T-helper 9 cell (primary cell): Measurements from ENCODE around the gene C22orf42.
"Not testable (repeated sequence)": the region's sequence is repeated elsewhere in the genome, so short reads cannot be mapped to it uniquely, and the experiment has no call there.

ENCODE experiments used
- DNase-seq: peaks from one replicate; pipeline ENCODE4 v3.0.0-alpha.2; 2020
- total RNA-seq, 2 donors: gene quantifications; one replicate each; lab custom pipeline; 2026; lab: John Stamatoyannopoulos, UW

C22orf42 gene, protein sequence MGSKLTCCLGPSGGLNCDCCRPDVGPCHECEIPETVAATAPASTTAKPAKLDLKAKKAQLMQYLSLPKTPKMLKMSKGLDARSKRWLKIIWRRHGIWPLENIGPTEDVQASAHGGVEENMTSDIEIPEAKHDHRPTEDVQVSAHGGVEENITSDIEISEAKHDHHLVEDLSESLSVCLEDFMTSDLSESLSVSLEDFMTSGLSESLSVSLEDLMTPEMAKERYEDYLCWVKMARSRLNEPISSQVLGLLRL
- 0 reads per million in 2 donors for total RNA-seq

DNA sequence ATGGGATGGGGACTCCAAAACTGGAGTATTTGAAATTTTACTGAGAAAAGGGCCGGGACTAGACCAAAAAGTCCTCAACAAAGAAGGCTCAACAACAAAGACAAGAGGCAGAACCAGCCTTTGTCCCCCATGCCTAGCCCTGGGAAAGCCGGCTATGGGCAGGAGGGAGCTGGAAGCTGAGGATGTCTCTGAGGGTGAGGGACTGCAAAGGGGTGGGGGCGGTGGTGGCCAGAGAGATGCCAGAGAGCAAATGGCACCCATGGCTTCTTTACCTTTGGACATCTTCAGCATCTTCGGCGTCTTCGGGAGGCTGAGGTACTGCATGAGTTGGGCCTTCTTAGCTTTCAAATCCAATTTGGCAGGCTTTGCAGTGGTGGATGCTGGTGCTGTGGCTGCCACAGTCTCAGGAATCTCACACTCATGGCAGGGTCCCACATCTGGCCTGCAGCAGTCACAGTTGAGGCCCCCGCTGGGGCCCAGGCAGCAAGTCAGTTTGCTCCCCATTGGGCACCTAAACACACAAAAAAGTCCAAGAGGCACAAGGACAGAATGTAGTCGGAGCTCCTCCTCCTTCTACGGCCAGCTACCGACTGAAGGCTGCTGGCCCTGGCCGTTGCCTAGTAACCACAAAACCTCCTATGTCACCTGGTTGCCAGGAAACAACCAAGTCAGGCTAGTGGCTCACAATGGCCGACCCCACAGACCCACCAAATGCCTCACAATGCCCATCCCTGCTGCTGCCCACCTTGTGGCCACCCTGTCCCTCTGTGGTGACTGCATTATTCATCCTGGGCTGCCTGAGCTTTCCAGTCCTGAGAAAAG, at the start of gene C22orf42:
C22orf42 (minus strand) TSS at position 592 of the 822 bp plus-strand sequence; CDS start at position 504, 88 bp downstream.
- DNase-seq: no peak

DNA sequence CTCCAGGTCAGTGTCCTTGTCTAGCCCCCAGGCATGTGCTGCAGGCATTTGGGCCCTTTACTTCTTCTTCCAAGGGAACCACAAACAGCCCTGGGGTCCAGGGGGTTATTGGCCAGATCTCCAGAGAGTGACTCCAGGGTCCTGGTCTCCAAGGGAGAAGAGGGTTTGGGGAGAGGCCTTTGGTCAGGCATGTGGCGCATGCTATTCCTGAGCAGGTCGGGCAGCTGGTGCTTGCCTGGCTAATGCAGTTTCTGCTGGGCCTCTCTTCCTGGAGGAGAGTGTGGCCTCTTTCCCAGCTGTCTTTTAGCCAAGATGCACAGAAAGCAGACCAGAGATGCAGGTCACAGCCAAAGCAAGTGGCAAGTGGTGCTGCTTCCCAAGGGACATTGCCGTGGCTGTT, 49.6 kb upstream of the C22orf42 start:
- DNase-seq: no peak

DNA sequence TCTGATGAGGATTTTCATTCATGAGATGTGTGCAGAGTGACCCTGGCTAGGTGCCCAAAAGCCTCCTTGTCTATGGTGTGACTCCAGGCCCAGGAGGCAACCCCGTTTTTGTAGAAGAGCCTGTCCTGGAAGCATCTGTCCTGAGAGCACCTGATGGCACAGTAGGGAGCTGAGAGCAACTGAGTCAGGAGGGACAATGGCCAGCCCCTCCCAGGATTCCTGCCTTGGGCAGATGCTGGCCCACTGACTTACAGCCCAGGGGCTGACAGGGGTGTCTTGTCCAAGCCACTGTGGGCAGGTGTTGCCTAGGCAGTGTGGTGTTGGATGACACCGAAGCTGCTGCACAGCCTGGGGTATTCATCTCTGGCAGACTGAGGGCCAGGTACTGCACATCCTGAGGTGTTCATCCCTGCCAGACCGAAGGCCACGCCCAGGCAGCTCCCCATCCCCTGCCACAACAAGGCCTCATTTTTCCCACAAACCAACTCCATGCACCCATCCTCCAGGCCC, 48.9 kb upstream of the C22orf42 start:
- DNase-seq: no peak

DNA sequence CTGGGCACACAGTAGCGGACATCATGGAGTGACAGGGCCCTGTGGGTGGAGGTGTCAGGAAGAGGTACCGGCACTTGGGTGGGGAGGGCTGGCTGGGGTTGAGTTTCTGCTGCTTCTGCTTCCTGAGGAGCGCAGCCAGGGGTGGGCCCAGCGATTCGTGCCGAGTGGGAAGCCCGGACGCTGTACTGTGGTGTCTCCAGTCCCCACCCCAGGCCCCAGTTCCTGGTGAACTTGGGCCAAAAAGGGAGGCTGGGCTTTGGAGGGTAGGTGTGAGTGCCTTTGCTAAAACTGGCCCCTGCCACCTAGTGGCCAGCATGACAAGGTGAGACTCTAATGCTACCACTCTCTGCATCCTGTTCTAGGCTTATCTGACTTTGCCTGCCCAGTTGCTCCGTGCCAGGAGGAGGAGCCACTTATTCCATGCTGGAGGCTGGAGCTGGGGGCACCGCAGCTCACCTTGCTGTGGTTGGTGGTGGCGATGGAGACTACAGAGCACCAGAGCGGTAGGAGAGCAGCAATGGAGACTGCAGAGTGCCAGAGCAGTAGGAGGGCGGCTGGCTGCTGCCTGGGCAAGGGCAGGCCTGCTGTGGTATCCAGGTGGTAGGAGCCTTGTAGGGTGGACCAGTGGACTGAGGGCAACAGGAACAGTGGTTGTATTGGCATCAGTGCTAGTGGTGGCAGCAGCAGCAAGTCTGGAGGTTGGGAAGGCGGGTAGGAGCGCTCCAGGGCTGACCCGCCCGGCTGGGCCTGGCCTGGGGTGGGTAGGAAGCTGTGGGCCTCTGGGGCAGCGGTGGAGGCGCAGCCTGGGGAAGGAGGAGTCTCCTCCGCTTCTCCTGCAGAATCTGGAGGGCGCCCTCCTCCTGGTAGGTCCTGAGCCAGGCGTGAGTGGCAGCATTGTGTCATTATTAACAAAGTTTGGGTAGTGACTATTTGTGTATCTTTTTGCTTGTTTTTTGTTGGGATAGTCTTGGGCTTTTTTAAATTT, 48.0 kb upstream of the C22orf42 start:
- no peak for DNase-seq

DNA sequence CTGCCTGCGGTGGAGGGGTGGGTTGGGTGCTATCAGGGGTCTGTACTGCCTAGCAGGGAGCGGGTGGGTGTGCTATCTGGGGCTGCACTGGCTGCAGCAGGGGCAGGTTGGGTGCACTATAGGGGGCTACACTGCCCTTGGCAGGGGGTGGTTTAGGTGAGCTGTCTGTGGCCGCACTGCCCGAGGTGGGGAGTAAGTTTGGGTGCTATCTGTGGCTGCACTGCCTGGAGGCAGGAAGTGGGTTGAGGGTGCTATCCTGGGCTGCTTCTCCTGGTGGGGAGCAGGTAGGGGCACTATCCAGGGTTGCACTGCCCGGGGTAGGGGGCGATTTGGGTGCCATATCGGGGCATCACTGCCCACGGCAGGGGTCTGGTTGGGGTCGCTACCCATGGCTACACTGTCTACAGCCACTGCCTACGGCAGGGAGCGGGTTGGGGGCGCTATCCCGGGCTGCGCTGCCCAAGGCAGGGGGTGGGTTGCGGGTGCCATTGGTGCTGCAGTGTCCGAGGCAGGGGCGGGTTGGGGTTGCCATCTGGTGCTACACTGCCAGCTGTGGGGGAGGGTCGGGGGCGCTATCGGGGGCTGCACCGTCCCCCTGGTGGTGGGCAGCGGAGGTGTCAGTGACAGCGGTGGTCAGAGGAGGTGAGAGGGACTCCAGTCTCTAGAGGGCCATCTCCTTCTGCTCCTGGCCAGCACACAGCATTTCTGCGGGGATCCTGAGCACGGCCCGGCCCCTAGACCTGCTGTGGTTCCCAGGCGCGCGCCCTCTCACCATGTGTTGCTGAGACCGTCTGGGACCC, 47.1 kb upstream of the C22orf42 start:
- no peak for DNase-seq

DNA sequence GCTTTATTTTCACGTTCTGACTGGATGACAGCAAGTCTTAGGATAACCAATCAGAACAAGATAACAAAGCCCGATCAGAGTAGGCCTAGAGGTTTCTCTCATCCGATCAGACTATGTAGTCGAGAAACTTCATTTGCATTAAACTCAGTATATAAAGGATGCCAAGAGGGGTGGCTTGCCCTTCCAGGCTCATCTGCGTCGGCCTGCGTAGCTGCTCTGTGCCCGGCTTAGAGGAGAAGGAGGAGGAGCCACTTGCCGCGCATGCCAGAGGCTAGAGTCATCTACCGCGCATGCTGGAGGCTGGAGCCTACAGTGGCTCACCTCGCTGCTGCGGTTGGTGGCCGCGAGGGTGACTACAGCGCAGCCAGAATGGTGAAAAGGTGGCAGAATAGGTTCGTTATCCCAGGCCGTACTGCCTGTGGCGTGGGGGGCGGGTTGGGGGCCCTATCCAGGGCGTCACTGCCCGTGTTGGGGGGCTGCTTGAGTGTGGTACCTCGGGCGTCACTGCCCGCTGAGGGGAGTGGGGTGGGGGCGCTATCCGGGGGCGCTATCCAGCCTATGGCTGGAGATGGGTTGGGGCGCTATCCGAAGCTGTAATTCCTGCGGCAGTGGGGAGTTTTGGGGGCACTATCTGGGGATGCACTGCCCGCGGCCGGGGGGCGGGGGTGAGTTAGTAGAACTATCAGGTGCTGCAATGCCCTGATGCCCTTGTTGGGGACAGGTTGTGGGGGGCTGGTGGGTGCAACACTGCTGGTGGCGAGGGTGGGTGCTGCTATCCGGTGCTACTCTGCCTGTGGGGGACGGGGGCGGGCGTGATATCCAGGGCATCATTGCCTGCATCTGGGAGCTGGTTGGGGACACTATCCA, 46.0 kb upstream of the C22orf42 start, which contains the start of gene RFPL2:
RFPL2 (minus strand) TSS at position 218 of the 867 bp plus-strand sequence. CDS start 2,622 bp downstream, outside the sequence.
- DNase-seq: no peak

DNA sequence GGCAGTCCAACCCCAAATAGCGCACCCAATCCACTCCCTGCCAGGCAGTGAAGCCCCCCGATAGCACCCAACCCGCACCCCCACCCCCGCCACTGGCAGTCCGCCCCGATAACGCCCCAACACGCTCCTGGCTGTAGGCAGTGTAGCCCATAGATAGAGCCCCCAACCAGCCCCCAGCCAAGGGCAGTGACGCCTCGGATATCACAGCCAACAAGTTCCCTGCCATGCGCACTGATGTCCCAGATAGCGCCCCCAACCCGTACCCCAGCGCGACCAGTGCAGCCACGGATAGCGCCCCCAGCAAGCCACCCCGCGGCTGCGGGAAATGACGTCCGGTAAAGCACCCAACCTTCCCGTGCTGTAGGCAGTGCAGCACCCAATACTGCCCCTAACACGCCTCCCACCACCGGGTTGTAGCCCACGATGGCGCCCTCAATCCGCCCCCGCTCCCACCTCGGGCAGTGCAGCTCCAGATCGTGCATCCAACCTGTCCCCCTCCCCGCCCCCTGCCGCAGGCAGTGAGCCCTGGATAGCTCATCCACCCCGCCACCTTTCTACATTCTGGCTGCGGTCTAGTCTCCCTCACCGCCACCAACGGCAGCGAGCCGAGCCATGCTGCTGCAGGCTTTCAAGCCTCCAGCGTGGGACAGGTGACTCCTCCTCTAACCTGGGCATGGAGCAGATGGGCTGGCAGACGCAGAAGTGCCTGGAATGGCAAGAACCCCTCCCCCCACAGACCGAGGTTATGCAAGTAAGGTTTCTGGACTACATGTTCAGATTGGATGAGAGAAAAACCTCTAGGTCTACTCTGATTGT, 45.1 kb upstream of the C22orf42 start:
- no peak for DNase-seq

DNA sequence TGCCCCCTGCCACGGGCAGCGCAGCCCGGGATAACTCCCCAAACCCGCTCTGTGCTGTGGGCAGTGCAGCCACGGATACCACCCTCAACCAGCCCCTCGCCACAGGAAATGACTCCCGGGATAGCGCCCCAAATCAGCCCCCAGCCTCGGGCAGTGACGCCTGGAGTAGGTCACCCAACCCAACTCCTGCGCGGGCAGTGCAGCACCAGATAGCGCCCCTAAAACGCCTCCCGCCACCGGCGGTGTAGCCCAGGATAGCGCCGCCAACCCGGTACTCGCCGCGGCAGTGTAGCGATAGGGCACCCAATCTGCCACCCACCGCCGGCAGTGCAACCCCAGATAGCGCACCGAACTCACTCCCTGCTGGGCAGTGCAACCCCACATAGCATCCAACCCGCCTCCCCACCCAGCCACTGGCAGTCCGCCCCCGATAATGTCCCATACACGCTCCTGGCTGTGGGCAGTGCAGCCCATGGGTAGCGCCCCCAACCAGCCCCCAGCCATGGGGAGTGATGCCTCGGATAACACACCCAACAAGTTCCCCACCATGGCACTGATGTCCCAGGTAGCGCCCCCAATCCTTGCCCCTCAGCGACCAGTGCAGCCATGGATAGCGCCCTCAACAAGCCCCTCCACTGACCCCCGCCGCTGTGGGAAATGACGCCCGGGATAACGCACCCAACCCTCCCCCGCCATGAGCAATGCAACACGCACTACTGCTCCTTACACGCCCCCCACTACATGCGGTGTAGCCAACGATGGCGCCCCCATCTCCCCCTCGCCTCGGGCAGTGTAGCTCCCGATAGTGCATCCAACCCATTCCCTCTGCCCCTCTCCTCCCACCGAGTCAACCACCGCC, 44.3 kb upstream of the C22orf42 start:
- no peak for DNase-seq

DNA sequence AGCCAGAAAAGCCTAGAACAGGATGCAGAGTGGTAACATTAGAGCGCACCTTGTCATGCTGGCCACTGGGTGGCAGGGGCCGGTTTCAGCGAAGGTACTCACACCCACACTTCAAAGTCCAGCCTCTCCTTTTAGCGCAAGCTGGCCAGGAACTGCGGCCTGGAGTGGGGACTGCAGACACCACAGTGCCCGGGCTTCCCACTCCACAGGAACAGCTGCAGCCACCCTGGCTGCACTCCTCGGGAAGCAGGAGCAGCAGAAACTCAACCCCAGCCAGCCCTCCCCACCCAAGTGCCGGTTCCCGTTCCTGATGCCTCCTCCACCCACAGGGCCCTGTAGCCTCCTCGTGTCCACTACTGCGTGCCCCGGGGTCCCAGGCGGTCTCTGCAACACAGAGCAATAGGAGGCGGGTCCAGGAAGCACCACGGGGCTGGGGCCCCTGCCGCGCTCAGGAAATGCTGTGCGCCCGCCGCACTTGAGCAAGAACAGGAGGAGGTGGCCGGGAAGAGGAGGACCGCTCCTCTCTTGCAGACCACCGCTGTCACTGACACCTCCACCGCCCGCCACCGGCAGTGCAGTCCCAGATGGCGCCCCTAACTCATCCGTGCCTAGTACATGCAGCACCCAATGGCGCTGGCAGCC, 43.6 kb upstream of the C22orf42 start:
- DNase-seq: no peak

DNA sequence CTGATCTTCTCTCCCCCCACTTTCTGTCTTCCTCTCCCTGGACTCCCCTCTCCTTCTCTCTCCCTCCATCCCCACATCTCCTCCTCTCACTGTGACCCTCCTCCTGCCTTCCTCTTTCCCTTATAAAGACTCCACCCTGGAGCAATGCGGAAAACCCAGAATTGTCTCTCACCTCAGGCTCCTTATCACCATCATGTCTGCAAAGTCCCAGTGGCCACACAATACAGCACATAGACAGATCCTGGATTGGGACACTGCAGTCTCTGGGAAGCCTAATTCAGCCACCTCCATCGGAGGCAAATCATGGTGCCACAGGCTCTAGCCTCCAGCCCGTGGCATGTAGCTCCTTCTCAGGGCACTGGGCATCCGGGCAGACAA, 43.0 kb upstream of the C22orf42 start:
- DNase-seq: no peak

DNA sequence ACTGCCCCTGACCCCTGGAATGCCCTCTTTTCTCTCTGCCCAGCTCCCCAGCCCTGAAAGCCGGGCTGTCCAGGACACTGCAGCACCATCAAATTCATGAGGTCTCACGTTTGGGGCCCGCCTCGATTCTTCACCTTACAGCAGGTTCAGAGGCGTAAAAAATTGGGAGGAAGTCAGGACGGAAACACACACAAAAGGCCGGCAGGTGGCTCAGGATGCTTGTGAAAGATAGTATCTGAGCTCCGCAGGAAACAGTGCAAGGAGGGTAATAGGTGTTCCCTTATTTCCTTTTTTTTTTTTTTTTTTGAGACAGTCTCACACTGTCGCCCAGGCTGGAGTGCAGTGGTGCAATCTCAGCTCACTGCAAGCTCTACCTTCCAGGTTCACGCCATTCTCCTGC, 41.6 kb upstream of the C22orf42 start:
- no peak for DNase-seq

DNA sequence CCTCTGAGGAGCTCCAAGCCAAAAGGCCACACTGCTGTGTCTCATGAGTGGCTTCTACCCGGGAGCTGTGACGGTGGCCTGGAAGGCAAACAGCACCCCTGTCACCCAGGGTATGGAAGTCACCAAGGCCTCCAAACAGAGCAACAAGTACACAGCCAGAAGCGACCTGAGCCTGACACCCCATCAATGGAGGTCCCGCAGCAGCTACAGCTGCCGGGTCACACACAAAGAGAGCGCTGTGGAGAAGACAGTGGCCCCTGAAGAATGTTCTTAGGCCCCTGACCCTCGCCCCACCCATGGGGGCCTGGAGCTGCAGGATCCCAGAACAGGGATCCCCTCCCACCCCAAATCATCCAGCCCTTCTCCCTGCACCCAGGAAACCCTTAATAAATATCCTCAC, 40.9 kb upstream of the C22orf42 start:
- DNase-seq: no peak

DNA sequence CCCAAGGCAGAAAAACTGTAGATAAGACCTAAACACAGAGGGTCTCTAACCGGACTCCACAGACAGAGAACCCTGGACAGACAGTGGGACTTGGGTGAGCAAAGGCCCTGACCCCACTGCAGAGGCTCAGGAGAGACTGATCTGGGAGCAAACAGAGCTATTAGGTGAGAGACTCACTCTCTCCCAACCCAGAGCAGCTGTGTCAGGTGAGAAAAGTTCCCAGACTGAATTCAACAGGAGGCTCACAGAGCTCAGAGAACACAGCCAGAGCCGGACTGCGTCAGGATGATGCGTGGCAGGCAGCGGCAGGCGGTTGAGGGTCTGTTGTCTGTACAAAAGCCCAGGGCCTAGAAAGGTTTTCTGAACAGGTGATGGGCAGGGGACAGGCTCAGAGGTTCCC, 40.2 kb upstream of the C22orf42 start:
- DNase-seq: no peak

DNA sequence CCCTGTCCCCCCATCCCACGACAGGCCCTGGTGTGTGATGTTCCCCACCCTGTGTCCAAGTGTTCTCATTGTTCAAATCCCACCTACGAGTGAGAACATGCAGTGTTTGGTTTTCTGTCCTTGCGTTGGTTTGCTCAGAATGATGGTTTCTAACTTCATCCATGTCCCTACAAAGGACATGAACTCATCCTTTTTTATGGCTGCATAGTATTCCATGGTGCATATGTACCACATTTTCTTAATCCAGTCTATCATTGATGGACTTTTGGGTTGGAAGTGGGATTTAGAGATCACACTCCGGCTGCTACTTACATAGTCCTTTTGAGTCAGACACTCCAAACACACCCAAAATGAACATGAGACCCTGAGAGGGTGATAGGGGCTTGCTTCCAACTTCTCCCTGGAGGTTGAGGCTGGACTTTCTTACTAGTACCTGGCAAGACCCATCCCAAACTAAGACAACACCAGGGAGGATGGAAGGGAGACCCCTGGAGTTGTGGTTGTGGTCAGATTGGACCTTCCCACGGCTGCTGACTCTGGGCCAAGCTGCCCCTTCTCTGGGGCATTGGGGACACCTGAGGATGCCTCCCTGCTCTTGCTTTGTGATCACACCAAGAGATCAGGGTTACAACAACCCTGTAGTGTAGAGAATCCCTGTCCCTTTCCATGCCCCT, 38.6 kb upstream of the C22orf42 start:
- DNase-seq: not testable (repeated sequence)

DNA sequence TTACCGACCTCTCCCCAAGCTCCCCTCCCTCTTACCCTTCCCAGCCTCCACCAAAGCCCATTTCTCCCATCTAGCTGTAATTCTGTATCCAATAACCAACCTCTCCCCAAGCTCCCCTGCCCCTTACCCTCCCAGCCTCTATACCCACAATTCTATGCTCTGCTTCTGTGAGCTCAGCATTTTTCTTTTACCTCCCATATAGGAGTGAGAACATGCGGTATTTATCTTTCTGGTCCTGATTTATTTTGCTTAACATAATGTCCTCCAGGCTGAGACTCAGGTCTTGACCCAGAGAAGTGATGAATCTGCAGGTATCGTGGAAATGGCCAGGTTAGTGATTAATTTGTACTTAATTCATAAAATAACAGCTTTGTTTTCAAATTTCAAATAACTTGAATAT, 36.8 kb upstream of the C22orf42 start:
- not testable (repeated sequence) for DNase-seq

DNA sequence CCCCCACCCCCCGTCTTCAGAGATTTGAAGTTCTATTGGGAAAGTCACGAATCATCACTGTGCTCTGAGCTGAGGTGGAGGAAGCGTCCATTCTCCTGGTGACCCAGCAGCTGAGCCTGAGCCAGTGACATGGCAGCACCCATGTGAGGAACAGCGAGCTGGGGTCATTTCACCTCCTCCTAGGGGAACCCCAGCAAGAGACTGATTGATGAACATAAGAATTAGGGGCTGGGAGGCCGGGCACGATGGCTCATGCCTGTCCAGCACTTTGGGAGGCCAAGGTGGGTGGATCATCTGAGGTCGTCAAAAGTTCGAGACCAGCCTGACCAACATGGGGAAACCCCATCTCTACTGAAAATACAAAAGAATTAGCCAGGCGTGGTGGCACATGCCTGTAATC, 34.2 kb upstream of the C22orf42 start:
- not testable (repeated sequence) for DNase-seq

DNA sequence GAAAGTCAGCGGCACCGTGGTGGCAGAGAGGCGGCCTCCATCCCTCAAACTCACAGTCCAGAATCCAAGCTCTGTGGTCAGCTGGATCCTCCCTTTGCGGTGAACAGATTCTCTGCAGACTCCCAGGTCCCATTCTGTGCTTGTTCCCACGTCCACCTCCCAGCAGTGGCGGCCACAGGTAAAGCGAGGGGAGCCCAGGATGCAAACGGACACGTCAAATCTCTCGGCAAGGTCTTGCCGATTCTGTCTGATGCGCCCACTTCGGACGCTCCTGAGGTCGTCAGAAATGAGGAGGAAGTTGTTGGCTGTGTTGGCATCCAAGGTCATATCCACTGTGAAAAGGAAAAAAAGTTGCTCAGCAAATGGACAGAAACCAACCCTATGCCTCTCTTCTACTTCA, 31.9 kb upstream of the C22orf42 start:
- not testable (repeated sequence) for DNase-seq

DNA sequence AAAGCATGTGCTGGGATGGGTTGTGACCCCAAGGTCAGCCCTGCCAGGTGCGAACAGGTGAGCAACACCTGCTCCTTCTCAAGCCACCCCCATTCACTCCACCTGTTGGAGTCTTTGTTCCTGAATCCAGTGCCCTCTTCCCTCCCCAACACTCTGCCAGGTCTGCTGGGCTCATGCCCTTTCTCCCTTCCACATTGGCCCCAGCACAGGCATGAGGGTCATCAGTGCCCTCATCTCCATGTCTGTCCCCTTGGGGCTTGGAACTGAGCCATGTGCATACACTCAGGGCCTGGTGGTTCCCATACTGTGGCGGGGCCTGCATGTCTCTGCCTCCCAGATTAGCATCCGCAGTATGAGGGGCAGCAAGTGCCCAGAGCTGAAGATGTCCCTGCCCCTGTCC, 26.7 kb upstream of the C22orf42 start:
- no peak for DNase-seq
